Measurements from ENCODE around the gene CD59. TPM values are rescaled to one million over a fixed set of nuclear protein-coding genes. Genes with fewer than 3 reads are reported as not detected.
A peak's percentile ranks its signal among the peaks of the same experiment; 100 is the strongest.
"Not testable (repeated sequence)": the region's sequence is repeated elsewhere in the genome, so short reads cannot be mapped to it uniquely, and the experiment has no call there.

CD59 gene
- total RNA-seq, 1 experiment from 2014 or later = 246 TPM

DNA sequence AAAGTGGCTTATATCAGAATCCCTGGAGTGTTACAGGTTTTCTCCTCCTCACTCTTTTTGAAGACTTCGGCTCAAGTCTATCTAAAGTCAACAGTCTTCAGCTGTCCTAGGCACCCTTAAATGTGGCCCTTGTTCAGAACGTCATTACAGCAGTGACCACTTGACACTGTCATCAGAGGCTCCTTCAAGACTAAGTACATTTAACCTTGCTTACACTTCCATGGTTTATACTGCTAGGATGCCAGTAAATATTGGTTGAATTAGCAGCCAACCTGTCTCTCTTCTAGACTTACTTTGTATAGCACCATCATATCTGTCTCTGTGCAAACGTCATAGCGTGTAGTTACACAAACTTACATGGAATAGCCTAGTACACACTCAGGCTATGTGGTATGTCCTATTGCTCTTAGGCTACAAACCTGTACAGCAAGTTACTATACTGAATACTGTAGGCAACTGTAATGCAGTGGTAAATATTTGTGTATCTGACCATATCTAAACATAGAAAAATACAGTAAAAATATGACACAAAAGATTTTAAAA, 22.3 kb downstream of the CD59 start:
- DNase-seq (ENCODE audit: low read depth) = no peak

DNA sequence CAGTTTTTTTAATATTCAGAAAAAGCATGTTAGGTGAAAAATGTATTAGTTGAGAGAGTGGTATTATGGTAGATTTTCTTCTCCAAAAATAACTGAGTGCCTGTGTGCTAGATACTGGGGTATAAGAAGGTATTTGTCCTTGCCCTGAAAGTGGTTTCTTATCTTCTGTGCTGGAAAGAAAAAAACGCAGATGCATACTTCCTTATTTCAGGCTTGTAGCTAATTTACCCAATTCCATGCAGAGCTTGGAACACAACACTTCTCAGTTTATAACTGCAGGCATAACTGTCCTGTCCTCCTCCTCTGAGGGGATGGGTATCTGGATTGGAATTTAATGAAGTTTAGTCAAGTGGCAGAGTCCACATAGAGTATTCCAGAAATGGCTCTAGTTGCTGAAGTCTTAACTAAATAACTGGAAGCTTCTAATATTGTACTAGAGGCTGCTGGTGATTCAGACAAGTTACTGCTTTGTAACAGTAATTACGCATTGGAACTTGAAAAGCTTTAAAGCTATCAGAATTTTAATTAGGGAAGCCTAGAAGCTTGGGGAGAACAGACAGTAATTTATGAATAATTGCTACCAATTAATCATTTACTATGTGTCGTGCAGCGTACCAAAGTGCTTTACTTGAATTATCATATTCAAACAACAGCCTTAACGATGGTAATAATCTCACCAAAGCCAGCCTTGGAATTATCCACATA, 22.9 kb downstream of the CD59 start:
- DNase-seq (ENCODE audit: low read depth) = no peak

DNA sequence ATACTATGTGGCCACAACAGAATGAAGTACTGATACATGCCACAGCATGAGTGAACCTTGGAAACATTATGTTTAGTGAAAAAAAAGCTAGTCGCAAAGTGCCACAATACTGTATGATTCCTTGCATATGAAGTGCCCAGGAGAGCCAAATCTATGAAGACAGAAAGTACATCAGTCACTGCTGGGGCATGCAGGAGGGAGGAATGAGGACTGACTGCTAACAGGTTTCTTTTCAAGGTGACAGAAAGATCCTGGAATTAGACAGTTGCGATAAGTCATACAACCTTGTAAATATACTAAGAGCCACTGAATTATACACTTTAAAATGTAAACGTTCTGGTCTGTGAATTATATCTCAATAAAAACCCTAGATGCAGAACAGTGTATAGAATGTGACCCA, 23.8 kb downstream of the CD59 start:
- no peak for DNase-seq (ENCODE audit: low read depth)

DNA sequence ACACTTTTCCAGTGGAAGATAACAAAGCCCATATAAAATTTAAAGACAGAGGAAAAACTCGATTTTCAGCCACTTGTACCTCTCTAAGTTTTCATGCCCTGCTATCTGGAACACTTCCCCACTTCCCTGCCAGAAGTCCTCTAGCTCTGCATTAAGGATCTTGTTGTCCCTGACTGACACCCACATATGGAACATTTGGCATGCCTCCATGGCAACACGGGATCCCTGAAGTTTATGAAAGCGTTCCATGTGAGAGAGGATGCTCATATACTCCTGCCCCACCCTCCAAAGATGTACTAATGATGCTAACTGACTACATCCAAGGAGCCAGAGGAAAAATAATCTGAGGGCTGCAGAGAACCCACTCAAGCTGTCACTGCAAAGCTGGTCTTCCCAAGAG, 26.8 kb downstream of the CD59 start:
- DNase-seq (ENCODE audit: low read depth) = no peak

DNA sequence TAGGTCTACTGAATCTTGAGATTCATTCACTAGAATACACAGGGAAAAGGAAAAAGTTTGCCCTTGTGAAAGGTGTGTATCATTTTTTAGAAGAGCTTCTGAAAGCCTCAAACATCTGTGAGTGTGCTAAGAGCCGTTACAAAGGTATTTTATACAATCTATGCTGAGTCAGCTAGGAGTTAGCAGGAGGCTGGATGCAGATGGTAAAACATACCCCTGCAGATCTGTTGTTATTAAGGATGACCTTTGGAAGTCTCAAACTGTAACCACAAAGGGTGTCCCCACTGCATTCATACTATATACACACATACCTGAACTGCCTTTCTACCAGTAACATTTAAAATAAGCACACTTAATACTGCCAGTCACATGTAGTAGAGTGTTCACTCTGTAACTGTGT, 27.2 kb downstream of the CD59 start:
- DNase-seq (ENCODE audit: low read depth) = no peak

DNA sequence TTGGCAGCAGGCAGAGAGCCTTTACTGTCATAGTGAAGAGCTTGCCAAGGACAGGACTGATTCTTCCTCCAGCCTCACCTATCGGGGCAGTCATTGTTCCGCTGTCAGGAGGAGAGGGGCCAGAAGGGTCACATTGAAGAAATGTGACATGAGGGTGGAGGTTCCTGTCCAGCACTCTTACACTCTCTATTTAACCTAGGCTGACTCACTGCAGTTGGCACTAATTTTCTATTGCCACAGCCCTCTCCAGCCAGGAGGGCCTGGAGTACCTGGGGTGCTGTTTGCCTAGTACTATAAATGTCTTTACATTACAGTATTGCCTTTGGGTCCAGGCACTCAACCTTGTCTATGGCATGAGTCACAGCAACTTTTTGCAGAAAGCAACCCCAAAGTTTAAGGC, 28.4 kb downstream of the CD59 start:
- not testable (repeated sequence) for DNase-seq (ENCODE audit: low read depth)

DNA sequence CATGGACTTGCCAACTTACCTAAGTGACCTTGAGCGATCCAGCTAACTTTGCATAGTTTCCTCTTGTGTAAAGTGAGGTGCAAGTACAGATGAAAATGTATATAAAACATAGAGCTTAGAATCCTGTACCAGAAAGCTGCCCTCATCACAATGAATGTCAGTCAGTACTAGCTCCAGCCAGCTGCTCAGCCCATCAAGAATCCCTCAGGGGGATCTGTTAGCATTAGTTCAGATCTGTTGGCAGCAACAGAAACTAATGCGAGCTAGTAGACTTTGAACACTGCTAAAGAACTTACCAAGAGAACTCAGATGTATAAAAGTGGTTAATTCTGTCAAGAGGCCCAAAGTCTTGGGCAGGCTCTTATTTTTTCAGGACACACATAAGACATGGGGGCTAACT, 29.3 kb downstream of the CD59 start:
- no peak for DNase-seq (ENCODE audit: low read depth)

DNA sequence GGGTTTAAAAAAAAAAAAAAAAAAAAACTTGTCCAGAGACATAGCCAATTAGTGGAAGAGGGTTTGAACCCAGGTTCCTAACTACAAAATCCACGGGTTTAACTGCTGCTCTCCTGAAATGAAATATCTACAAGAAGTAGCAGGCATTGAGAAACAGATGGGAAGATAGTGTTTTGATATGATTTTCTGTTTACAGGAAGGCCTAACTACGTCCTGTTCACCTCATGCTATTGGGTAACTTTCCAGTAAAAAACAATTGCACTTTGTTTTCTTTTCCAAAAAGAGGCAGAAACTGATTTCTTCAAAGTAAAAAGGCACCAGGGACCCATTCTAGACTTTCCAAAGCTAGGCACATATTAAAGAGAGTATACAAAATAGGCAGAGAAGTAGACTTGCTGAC, 29.7 kb downstream of the CD59 start:
- no peak for DNase-seq (ENCODE audit: low read depth)

DNA sequence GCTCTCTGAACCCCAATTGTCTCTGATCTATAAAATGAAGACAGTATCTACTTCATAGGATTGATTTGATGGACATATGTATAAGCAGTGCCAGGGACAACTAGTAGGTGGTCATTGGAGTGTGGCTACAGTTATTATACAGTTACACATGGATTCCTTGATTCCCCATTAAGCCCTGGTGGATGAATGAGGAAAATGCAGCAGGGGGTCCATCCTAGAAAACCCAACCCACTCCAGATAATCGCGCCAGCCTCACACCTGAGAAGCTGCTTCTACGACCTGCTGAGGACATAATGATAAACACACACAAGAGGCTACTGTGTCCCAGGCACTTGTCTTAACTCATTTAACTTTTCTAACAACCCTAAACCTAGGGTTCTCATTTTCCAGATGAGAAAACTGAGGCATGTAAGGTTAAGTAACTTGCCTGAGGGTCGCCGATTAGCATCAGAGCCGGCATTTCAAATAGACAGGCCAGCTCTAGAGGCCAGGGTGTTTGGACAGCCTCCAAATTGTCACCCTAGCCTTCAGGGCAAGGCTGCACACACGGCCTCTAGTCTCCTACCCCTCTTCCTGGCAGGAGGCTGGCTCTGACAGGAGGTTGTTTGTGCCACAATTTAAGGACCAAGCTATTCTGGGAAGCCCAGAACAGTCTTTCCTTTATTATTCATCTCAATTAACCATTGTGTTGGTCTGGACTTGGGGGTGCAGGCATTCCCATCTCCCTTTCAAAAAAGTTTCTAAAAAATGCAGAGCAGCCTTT, 31.8 kb downstream of the CD59 start:
- no peak for DNase-seq (ENCODE audit: low read depth)

DNA sequence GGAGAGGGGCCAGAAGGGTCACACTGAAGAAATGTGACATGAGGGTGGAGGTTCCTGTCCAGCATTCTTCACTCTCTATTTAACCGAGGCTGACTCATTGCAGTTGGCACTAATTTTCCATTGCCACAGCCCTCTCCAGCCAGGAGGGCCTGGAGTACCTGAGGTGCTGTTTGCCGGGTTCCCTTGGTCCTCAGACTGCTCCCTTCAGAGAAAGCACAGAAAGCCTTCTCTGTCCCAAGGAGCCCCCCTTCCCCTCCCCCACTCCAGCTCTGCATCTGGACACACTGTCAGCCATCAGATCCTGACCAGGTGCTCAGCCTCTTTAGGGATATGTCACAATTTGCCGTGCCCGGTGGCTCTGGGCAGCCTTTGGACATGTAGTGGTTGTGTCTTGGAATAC, 32.4 kb downstream of the CD59 start:
- peak; percentile 45 for DNase-seq (ENCODE audit: low read depth)

DNA sequence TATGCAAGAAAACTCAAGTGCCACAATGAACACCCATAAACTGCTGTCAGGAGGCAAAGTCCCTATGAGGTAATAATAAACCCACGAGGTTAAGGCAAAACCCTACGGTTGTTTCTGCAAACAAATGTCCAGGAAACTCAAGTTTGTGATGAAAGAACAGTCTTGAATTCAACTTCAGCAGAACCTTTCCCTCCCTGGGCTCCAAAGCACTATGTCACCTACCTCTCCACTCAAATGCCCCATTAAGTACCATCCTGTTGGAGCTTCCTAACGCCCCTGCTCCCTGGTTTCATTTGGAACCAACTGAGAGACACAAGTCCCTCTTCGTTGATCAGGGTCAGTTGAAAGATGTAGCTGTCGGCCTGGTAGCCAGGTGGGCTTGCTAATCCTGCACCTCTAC, 33.0 kb downstream of the CD59 start:
- DNase-seq (ENCODE audit: low read depth) = no peak

DNA sequence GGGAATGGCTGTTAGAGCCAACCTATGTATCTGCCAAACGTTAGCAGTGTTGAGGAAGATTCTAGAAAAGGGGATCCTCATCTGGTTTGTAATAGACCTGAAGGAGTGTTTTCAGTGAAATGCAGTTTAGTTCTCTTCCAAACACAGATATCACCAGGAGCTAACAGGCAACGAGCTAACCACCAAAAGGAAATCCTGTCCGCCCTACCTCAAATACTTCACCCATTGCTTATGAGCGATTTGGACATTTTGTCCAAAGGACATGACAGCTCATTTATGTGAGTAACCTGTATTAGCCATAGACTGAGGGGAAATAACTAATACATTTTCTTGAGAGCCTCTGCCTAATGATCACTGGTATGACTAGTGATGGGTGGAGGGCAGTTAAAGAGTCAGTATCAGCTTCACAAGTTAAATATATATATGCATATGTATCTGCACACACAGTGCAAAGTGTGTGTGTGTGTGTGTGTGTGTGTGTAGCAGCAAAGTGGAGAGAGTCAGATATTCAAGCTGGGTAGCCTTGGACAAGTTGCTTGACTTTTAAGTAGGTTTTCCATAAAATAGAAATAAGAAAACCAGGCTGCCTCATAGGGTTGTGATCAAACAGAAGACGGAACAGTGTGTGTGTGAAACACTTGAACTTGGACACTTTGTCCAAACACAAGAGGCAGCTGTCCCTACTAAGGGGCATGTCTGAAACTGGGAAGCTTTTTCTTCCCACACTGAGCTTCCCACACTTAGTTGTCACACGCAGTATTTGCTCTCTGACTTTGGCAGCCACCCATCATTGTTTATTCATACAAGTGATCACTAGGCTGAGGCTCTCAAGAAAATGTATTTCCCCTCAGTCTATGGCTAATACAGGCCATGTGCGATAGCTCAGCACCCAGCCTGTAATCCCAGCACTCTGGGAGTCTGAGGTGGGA, 34.7 kb downstream of the CD59 start:
- peak; percentile 68 for DNase-seq (ENCODE audit: low read depth)

DNA sequence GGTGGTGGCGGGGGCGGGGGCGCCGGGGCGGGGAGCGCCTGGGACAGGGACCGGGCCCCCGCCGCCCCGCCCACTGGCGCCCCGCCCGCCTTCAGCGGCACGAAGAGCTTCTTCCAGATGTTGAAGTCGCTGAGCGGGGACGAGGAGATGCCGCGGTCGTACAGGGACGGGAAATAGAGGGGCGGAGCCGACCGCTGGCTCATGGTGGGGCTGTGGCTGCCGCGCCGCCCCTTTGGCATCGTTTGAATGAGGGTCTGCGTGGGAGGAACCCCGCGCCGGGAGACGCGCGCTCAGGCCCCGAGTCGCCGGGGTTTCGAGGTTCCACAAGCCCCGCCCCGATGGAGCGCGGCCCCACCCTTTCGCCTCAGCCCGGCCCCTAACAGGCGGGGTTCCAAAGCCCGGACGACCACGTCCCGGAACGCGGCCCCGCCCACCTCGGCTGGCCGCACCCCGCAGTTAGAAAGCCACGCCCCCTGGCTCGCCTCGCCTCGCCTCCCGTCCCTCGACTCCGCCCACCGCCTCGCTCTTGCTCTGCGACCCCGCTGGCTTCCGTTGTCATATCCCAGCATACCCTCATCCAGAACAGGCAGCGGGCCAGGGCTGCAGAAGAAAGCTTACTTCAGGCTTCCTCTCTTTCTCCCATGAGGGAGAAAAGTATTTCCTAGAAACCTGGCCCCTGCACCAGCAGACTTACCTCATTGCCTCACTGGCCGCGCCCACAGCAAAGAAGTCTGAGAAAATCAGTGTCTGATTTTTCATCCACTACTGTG, 35.5 kb downstream of the CD59 start, which contains the start of gene C11orf91:
Gene C11orf91 (minus strand): TSS at position 325 of the 770 bp plus-strand sequence. CDS start 86 bp downstream, at position 239.
- DNase-seq (ENCODE audit: low read depth) = peak; percentile 98

DNA sequence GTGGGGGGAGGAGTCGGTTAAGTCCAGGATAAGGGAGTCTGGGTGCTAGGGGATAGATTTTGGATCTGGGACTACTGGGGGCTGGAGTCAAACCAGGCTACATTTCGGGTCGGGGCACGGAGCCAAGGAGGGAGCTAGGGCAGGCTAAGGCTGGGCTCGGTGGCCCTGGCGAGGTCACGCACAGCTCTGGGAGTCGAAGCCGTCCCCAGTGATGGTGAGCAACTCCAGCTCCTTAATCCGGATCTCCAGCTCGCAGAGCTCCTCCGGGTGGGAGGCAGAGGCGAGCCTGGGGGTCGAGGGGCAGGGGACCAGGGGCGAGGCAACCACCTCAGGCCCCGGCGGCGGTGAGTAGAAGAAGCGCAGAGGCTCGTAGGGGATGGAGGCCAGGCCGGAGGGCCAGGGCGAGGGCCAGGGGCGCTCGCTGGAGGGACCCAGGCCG, 36.1 kb downstream of the CD59 start:
- no peak for DNase-seq (ENCODE audit: low read depth)

DNA sequence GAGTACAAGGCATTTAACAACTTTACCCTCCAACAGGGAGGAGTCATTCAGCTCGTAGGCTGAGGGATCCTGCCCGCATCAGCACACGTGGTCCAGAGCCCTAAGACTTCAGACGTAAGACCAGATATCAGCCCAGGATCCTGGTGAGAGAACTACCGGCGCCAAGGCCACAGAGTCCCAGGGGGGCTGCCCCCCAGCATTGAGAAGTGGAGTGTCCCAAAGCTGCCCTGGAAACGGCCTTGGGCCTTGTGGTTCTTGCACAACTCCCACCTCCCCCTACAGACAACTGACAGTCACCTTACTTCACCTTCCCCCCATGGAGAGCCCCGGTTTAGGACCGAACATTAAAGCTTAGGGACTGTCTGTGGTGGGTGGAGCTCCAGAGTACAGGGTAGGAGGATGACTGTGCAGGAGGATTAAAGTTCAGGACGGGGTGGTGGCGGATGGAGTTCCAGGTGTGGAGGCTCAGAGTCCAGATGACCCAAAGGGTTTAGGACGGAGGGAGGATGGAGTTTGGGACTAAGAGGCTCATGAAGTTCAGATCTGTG, 36.6 kb downstream of the CD59 start:
- DNase-seq (ENCODE audit: low read depth) = no peak

DNA sequence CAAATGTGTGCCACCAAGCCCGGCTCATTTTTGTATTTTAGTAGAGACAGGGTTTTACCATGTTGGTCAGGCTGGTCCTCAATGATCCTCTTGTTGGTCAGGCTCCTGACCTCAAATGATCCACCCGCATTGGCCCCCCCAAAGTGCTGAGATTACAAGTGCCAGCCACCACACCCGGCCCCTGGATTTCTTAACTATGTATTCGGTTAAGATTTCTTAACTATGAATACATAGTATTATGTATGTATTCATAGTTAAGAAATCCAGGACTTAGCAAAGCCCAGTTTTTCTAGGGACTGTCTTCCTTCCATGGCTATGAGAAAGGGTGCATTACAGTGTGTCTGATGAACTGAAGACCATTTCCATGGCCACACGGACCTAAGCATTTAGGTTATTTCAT, 37.3 kb downstream of the CD59 start:
- DNase-seq (ENCODE audit: low read depth) = no peak

DNA sequence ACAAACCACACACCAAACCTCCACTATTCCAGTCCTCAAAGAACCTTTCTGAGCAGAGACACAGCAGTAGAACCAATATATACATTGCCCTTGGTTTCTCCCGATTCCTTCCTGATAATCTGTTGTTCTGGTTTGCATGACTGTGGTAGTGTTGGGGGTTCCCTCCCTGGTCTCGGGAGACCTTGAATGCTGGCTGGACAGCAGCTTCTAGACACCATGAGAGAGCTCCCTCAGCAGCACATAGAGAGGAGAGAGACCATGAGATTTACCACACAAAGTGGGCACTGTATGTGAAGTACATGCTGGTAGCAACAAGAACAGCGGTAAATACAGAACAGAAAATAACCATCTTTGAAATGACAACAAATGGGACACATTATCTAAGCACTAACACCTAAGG, 38.2 kb downstream of the CD59 start:
- DNase-seq (ENCODE audit: low read depth) = no peak

DNA sequence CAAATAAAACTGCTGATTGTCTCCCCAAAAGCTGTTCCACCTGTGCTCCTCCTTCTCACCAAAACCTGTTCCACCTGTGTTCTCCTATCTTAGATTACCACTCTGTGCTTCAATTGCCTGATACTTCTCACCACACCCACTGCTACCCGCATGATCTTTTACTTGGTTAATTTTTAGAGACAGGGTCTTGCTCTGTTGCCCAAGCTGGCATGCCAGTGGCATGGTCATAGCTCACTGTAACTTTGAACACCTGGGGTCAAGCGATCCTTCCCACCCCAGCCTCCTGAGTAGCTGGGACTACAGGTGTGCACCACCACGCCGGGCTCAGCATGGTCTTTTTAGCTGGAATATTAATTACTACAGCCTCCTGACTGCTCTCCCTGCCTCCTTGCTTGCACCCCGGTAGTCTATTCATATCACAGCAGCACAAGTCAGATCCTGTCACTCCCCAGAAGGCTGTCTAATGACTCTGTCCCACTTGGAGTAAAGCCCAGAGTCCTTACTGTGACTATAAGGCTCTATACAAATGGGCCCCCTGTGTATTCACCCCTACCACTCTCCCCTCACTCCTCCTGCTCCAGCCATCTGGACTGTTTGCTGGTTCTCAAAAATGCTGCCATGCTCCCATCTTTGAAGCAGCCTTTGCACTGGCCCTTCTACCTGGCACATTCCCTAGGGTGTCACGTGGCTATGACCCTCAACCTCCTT, 39.1 kb downstream of the CD59 start:
- DNase-seq (ENCODE audit: low read depth) = peak; percentile 35

DNA sequence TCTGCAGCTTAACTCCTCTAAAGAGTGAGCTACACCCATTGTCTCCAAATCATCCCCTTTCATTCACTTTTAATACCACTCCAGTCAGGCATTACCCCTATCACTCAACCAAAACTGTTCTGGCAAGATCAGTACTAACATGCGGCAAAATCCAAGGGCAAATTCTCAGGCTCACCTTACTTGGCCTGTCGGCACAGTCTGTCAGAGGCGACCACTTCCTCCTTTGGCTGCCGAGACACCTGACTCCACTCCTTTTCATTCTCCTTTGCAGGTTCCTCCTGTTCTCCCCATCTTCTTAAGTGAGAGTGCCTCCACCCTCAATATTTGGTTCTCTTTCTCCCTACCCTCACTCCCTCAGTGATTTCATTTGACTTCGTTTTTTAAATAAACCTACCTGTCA, 39.8 kb downstream of the CD59 start:
- no peak for DNase-seq (ENCODE audit: low read depth)

DNA sequence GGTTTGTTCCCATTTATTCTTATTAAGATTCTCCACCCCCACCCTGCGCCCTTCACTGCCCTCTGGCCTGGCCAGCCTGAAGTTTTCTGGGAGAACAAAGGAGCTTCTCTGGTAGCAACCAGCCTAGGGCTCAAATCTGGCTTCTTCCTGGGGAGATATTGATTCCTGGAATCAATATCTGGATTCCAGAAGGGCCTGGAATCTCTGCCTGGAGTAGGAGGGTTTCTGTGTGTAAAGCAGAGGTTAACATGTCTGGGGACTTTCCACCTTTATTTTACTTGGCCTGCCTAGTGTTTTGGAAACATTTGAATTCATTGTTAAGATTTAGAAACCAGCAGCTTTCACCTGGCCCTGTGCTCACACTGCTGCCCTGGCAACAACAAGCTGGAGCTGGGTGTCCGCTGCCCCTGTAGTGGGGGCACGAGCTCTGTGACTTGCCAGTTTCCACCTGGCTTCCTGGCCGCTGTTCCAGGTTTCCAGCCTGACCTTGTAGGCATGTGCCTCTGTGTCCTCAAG, 41.1 kb downstream of the CD59 start:
- peak; percentile 48 for DNase-seq (ENCODE audit: low read depth)

Data from Daoy (cell line).